Measurements from ENCODE around the gene PLEKHG3.

Gene PLEKHG3

DNA sequence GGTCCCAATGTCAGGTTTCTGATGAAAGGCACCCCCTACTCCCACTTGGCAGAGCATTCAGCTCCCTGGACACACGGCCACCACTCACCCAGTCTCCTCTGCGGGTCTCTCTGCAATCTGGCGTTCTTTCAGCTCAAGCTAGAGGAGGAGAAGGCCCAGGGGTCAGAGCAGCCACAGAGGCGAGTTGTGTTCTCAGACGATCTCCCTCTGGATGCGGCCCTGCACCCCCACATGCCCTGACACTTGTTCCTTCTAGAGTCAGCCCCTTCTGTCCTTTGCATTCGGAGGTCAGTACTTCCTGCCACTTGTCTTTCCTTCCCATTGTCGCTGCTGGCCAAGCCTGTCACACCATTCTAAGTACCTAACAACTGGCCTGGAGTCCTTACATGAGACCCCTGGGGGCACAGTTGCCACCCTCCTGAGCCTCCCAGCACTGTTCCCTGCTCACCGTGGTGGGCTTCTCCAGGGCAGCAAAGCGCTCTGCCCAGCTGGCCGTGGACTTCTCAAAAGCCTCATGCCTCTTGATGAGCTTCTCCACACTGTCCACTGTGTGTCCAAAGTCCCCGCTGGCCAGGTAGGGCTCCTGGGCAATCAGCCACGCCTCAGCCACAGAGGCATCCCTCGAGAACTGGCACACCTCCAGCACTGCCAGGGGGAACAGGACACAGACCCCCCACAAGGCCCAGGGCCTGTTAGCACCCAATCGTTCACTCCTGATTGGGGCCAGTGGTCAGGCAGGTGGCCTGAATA lies 63.2 kb downstream of the PLEKHG3 start:
- DNase-seq = no peak

- DNase-seq = no peak
These were observed 64.3 kb downstream of the PLEKHG3 start for GRCh38 chr14:64768401-64769095.

- no peak for DNase-seq
These were observed 65.1 kb downstream of the PLEKHG3 start for GRCh38 chr14:64769096-64770020.

DNA sequence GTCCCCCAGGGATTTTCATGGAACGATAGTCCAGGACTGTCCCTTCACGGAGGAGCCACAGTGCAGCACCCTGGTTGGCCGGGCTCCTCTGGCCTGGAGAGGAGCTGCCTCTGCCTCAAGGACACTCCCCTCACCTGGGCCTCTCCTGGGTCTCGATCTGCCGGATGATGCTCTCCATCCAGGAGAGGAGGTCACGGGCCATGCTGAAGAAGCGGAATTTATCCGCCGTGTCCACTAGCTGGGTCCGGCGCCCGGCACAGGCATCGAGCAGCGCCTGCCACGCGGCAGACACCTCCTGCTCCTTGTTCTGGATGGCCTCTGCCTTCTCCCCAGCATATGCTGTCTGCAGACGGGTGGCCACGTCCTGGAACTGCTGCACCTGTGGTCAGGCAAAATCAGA lies 66.5 kb downstream of the PLEKHG3 start:
- DNase-seq = no peak

DNA sequence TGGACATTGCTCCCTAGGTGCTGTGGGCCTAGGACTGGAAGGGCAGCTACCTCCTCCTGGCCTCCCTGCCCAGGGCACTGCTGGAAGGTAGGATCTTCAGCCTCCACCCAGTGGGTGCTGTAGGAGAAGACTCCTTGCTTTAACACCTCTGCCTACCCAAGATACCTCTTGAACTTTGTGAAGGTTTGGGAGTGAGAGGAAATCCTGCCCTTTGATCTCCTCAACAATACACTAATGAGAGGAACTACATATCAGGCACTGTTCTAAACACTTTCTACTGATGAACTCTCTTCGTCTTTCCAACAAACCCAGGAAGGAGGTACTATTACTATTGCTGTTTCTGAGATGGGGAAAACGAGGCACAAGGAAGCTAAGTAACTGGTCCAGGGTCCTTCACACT lies 66.9 kb downstream of the PLEKHG3 start:
- no peak for DNase-seq

GRCh38 chr14:64772397-64772950 lies 68.2 kb downstream of the PLEKHG3 start:
- DNase-seq = no peak

DNA sequence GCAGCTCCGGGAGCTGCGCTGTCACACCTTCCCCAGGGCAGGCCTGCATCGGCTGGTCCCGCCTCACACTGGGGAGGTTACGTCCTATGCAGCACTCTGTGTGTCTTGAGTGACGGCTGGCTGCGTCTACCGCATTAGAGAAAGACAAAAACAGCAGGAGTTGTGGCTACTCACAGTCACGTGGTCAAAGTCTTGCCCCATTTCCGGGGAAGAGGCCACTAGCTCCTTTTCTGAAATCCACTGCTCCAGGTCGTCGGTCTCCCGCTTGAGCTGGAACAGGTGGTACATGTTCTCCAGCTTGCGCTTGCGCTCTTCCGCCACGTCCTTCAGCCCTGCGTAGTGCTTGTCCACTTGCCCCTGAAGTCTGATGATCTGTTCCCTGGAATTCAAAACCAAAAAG lies 68.8 kb downstream of the PLEKHG3 start:
- DNase-seq = no peak

DNA sequence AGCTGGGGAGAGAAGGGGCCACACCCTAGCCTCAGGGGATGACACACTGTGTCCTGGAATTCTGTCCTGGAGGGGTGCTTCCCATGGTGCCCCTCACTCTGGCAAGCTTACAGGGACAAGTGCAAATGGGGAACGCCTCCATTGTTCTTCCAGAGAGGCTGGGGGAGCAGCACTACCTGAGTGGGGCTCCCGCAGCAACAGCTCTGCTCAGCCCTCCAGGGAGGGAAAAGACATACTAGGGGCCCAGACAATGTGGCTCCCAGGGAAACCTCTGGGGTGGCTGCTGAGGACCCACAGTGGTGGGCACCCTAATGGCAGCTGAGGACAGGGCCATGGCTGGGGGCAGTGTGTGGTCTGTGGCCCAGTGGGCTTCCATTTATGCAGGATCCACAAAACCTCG lies 69.4 kb downstream of the PLEKHG3 start:
- no peak for DNase-seq

- DNase-seq = no peak
These were observed 70.0 kb downstream of the PLEKHG3 start for GRCh38 chr14:64774272-64774671.

DNA sequence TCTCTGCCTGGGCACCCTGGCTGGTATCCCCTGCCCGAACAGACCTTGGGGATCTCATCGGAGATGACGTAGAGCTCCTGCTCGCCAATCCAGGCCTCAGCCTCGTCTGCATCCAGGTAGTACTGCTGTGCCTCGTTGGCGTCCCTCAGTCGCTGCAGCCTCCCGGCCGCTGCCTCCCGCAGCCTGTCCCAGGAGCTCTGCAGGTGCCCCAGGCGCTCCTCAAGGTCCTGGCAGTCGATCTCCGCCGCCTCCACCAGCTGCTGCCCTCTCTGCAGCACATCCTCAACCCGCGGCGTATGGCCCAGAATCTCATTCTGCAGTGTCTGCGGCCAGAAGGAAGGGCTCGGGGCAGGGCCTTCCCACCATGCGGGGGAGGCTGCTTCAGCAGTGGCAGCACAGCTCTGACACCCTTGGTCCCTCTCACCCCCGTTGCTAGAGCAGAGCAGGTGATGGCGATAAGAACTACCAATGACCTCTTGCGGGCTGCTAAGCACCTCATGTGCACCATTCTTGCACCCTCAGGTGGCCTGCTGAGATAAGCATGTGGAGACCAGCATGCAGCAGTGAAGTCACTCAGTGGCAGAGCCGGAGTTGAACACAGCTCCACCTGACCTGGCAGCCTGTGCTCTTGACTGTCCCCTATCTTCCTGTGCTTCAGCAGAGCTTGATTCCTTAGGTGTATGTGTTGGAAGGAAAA lies 71.0 kb downstream of the PLEKHG3 start:
- DNase-seq = no peak

DNA sequence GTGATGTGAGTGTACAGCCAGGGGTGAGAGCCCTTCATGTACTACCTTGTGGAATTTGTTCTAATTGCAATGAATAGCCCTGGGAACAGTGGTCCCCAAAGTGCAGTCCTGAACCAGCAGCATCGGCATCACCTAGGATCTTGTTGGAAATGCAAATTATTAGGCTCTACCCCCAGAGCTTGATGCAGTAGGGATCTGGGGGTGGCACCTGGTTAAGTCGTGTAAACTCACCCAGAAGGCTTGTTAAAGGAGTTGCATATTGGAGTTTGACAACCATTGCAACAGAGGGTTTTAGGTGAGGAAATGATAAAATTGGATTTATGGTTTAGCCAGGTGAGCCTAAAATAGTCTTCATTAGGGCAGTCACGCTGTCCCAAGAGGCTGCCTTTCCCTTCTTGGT lies 73.2 kb downstream of the PLEKHG3 start:
- DNase-seq = no peak

DNA sequence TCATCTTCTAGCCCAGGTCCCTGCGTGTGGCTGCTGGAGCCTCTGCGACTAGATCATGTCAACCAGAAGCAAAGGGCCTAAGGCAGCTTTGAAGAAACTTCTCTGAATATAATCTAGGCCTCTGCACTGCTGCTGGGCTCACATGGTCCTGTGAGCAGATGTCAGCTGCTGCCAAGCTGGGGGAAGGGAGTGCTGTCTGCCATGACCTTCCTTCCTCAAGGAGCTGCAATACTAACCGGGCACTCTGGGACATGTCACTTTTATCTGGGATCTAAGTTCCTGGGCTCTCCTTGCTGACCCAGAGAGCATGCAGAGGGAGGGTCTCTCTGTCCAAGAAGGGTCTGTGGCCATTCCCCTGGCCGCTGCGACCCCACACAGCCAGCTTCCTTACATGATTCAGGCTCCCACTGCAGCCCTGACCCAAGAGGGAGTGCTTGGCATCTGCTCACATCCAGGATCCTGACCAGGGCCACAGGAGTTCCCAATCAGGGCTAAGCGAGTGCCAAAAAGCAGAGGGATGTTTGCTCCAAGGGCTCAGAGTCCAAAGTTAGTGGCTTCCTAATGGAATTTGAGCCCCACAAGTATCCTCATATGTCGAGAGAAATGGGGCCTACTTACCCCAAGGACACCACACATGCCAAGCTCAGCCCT lies 74.0 kb downstream of the PLEKHG3 start:
- DNase-seq = no peak

GRCh38 chr14:64779472-64779871 lies 75.2 kb downstream of the PLEKHG3 start:
- no peak for DNase-seq

DNA sequence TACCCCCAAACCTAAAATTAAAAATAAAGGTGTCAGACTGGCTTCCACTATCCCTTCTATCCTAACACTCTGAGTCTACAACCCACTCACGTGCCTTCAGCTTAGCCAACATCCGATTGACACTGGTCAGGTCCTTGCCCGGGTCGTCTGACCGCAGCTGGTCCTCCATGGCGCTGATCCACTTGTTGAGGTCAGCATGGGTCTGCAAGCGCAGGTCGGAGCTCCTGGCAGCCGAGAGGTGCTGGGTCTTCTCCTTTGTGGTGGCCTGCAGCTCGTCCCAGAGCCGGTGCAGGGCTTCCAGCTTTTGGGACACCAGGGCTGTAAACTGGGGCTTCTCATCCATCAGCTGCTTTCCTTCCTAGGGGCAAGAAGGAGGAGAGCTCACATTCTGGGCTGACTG lies 78.0 kb downstream of the PLEKHG3 start:
- no peak for DNase-seq

GRCh38 chr14:64784006-64784405 lies 79.8 kb downstream of the PLEKHG3 start:
- no peak for DNase-seq

GRCh38 chr14:64786296-64787149 lies 82.3 kb downstream of the PLEKHG3 start:
- no peak for DNase-seq

DNA sequence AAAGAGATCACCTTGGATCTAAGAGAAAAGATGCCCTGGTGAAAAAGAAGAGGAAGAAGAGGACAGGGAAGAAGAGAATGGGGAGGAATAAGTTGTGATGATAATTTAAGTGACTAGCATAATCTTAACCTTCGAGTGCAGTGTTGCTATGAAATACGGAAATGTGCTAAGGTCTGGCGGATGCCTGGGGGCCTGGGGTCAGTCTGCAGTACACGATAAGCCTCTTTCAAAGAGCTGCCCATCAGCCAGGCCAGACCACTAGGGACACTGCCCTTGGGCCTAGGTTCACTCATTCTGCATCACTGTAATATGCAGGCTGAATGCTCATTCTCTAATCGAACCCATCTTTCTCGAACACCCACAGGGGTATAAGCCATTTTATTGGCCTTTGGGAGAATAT lies 83.4 kb downstream of the PLEKHG3 start:
- DNase-seq = no peak

DNA sequence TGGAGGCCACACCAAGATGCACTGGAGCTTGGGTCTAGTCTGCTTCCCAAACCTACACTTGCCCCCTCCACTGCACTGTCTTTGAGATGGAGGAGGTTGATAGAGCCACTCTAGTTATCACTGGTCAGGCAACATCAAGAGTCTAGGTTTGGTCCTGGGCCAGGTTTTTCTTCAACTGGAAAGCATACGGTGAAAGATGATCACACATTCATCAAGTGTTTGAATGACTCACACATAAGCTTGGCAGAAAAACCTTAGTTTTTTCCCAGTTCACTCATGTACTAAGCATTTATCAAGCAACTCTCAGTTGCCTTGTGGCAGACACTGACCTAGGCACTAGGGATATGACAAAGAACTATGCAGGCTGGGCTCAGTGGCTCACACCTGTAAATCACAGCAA lies 84.5 kb downstream of the PLEKHG3 start:
- no peak for DNase-seq

GRCh38 chr14:64789696-64790095 lies 85.5 kb downstream of the PLEKHG3 start:
- DNase-seq = no peak

DNA sequence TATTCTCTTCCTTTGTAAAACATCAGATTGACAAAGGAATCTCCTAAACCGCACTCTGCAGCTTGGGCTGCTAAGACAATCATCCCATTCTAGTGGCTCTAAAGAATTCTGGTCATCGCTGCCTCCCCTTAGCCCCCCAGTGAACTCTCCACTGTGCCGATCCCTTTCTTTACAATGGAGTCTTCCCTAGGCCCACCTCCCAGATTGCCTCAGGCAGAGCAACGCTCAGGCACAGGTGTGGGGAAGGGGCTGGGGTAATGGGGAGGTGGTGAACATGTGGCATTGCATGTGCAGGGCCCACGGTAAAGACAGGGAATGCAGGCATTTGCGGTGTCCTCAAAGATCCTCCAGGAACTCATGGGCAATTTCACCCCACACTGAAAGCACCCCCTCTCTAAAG lies 86.3 kb downstream of the PLEKHG3 start:
- DNase-seq = no peak

GRCh38 chr14:64792231-64792630 lies 88.0 kb downstream of the PLEKHG3 start:
- no peak for DNase-seq

All from NCI-H1417 treated with DMSO at 0.1 percent for 48 hours (cell line).